Left lung (tissue), 10 donors: ENCODE results near the gene EIF3M. TPM values are rescaled to one million over a fixed set of nuclear protein-coding genes. Genes with fewer than 3 reads are reported as not detected.

Source experiments
- ATAC-seq: fragments of 200-7000 bp; cut with Tn5 transposase; one replicate; pipeline ENCODE4 v1.9.1; 2020; ENCODE audit warnings: moderate library complexity
- DNase-seq, 4 donors: peaks; one replicate each; pipeline ENCODE4 v3.0.0-alpha.2; 2013 to 2020
- H3K27ac ChIP-seq, 2 donors: fragments of 200-600 bp; sonication (generic) in 1 of 2; one replicate each; pipeline versions ENCODE4 v1.5.0 to v1.8.0; 2020 to 2021
- H3K27me3 ChIP-seq, 2 donors: fragments of 200-600 bp; sonication (generic) in 1 of 2; one replicate each; pipeline versions ENCODE4 v1.5.0 to v1.8.0; 2020 to 2021
- H3K36me3 ChIP-seq, 2 donors: fragments of 200-600 bp; sonication (generic) in 1 of 2; one replicate each; pipeline versions ENCODE4 v1.5.0 to v1.8.0; 2020 to 2021
- H3K4me1 ChIP-seq, 2 donors: fragments of 200-600 bp; one replicate each; pipeline ENCODE4 v1.8.0; 2021
- H3K4me3 ChIP-seq, 2 donors: fragments of 200-600 bp; sonication (generic) in 1 of 2; one replicate each; pipeline versions ENCODE4 v1.5.0 to v1.8.0; 2020 to 2021; ENCODE audit warnings: mild to moderate bottlenecking in 1 of 2
- H3K9me3 ChIP-seq, 2 donors: fragments of 200-600 bp; sonication (generic) in 1 of 2; one replicate each; pipeline versions ENCODE4 v1.5.0 to v1.8.0; 2020 to 2021
- intact Hi-C, 2 donors: fragments of 100-400 bp; cut with DNase I; formaldehyde crosslinking; loops; one replicate each; pipeline versions ENCODE4 v1.11.2 to v1.14.2; 2022
- polyA plus RNA-seq, 6 donors: library from polyadenylated mRNA; unstranded; fragments of 120-200 nt; gene quantifications; one replicate each; pipeline ENCODE4 v1.2.1, GENCODE V29; 2013; ENCODE audit not compliant: insufficient read length in 6 of 6
- total RNA-seq, 2 donors: library from RNA; stranded (reverse); fragmentation: NEBNext Ultra II Directional; extraction: Animal tissue kit (Norgen Biotek cat#: 25700); gene quantifications; one replicate each; pipeline ENCODE4 v1.2.1, GENCODE V29; 2021
- TF ChIP-seq, protein P1 (sequence below), 2 donors: fragments of 200-600 bp; sonication (generic) in 1 of 2; IDR thresholded peaks; one replicate each; pipeline versions ENCODE4 v1.5.0 to v1.8.0; 2021; ENCODE audit warnings: antibody characterized with exemption in 2 of 2
- donor health status: DM: no; HTN: yes; CAD: no.
- donor health status: DM: no; HTN: no; CAD: no.

The EIF3M gene
- total and polyA plus RNA-seq, 8 donors = 151 to 432 (median 374) TPM

DNA sequence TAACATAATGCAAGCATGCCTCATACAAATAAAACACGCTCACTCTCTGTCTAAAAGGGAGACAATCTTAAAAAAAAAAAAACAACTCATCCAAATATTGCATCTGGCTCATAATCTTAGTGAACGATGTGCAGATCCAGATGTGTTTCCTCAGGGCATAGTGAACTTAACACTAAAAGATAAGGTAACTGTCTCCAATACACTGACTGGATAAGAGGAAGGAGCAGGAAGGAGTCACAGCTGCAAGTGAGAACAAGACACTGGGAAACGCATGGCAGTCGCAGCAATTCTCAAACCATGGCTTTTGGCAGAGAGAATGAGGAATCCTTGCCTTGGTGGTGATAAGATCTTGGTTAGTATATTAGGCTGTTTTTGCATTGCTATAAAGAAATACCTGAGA is 9.2 kb upstream of the EIF3M start:
- peaks cover 0 to 20% of the 10 kb centered on the region in 2 donors for H3K27me3 ChIP-seq
- intact Hi-C loops = no loop called here
- H3K36me3 ChIP-seq = no peaks in the 10 kb centered on the region
- H3K4me3 ChIP-seq = no peak overlapping the region
- TF ChIP-seq, protein P1, sequence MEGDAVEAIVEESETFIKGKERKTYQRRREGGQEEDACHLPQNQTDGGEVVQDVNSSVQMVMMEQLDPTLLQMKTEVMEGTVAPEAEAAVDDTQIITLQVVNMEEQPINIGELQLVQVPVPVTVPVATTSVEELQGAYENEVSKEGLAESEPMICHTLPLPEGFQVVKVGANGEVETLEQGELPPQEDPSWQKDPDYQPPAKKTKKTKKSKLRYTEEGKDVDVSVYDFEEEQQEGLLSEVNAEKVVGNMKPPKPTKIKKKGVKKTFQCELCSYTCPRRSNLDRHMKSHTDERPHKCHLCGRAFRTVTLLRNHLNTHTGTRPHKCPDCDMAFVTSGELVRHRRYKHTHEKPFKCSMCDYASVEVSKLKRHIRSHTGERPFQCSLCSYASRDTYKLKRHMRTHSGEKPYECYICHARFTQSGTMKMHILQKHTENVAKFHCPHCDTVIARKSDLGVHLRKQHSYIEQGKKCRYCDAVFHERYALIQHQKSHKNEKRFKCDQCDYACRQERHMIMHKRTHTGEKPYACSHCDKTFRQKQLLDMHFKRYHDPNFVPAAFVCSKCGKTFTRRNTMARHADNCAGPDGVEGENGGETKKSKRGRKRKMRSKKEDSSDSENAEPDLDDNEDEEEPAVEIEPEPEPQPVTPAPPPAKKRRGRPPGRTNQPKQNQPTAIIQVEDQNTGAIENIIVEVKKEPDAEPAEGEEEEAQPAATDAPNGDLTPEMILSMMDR (IDR thresholded peaks at IDR 0.05) = no peak
- H3K4me1 ChIP-seq = no peaks in the 10 kb centered on the region
- no peak for DNase-seq
- no peaks in the 10 kb centered on the region for H3K9me3 ChIP-seq
- ATAC-seq = no peak
- H3K27ac ChIP-seq = no peak overlapping the region

DNA sequence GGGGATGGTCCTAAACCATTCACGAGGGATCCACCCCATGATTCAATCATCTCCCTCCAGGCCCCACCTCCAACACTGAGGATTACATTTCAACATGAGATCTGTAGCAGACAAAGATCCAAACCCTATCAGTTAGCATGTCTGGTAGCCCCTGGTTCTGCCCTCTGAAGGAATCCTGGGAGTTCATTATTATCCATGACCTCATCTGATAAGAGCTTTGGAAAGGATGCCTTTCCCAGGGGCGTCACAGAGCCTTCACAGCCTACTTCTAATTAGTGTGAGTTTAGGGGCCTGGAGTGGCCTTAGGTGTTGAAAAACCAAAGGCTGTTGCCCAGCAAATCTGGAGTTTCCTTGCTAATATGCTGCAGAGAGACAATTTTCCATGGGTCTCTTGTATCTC is 8.6 kb upstream of the EIF3M start:
- DNase-seq (no peak), ATAC-seq (no peak)
- H3K4me3 ChIP-seq = no peak overlapping the region
- no peaks in the 10 kb centered on the region for H3K36me3 ChIP-seq
- H3K27me3 ChIP-seq = peaks cover 0 to 25% of the 10 kb centered on the region in 2 donors
- intact Hi-C loops = no loop called here
- no peak overlapping the region for H3K27ac ChIP-seq
- no peaks in the 10 kb centered on the region for H3K9me3 ChIP-seq
- TF ChIP-seq, protein P1 (IDR thresholded peaks at IDR 0.05) = no peak
- no peaks in the 10 kb centered on the region for H3K4me1 ChIP-seq

DNA sequence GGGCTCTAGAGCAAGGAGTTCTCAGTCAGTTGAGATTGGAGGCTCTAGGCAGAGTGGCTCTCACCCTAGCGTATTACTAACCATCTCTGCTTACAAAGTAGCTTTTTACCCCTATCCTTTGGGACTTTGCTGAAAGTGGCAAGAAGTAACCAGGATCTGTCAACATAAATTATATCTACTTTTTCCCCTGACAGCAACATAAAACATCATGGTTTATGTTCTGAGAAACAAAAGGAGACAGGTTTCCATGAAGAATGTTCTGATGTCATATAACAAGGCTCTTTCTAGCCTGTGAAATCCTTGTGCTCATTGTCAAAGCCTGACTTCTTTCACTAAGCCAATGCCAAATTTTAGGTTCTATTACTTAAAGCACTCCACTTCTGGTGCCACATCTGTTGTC is 7.2 kb upstream of the EIF3M start:
- Histone ChIP-seq H3K9me3 (no peaks in the 10 kb centered on the region), H3K36me3 (no peaks in the 10 kb centered on the region), H3K4me3 (no peak overlapping the region), H3K4me1 (no peaks in the 10 kb centered on the region), H3K27ac (no peak overlapping the region), H3K27me3 (peaks cover 0 to 17% of the 10 kb centered on the region in 2 donors)
- DNase-seq (no peak), ATAC-seq (no peak)
- TF ChIP-seq, protein P1 (IDR thresholded peaks at IDR 0.05) = no peak
- intact Hi-C loops = no loop called here

DNA sequence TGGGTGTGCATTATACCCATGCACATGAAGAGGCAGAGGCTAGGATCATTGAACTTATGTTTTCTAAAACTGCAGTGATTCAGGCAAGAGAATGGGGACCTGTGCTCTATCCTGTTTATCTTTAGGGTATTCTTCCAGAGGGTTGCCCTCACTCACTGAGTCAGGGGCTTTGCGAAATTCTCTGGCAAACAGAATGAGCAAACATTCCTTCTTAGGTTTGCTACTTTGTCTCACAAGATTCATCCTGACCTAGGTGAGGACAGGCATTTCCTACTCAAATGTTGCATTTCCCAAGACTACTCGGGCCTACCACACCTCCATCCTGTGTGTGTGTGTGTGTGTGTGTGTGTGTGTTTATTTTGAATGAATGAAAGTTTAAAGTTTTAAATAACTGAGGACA is 2.7 kb upstream of the EIF3M start:
- TF ChIP-seq, protein P1 (IDR thresholded peaks at IDR 0.05) = no peak
- H3K9me3 ChIP-seq = no peaks in the 10 kb centered on the region
- H3K36me3 ChIP-seq = no peaks in the 10 kb centered on the region
- no peak overlapping the region for H3K27ac ChIP-seq
- H3K4me1 ChIP-seq = peaks cover 14% of the 10 kb centered on the region in 2 donors
- ATAC-seq = no peak
- DNase-seq = no peak
- intact Hi-C loops = no loop called here
- H3K4me3 ChIP-seq = no peak overlapping the region
- H3K27me3 ChIP-seq = peaks cover 0 to 12% of the 10 kb centered on the region in 2 donors

DNA sequence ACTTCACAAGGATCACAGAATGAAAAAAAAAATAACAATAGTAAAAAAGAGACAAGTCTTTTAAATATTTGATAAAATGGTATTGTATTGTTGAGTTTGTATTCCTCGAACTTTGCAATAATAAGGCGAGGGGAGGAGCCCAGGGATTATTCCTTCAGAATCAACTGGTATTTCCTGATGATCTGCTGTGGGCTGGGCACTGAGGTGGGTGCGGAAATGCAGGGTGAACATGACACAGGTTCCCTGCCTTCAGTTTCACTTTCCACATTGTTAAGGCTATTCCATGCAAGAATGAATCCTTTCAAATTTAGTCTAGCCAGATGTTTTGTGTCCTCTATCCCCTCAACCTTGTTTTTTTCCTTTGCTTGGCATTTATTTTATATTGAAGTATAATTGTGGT is 2.1 kb upstream of the EIF3M start:
- TF ChIP-seq, protein P1 (IDR thresholded peaks at IDR 0.05) = no peak
- no peak overlapping the region for H3K27ac ChIP-seq
- DNase-seq (no peak), ATAC-seq (no peak)
- peaks cover 0 to 8% of the 10 kb centered on the region in 2 donors for H3K27me3 ChIP-seq
- H3K9me3 ChIP-seq = no peaks in the 10 kb centered on the region
- H3K4me3 ChIP-seq = no peak overlapping the region
- intact Hi-C loops = no loop called here
- no peaks in the 10 kb centered on the region for H3K36me3 ChIP-seq
- peaks cover 16 to 20% of the 10 kb centered on the region in 2 donors for H3K4me1 ChIP-seq
